Caco-2 (cell line): ENCODE data around the gene TFAP2C. TPM values are rescaled to one million over a fixed set of nuclear protein-coding genes. Genes with fewer than 3 reads are reported as not detected.

Experiments used
- BruUV-seq: library from RNA; stranded (reverse); fragments of 400-500 nt; replicated peaks from 2 replicates; lab custom pipeline; 2021; lab: Mats Ljungman, UMichigan
- CTCF ChIA-PET: fragments of 300-600 bp; sonication (Branson Sonifier 250); formaldehyde crosslinking; loops from one replicate; lab custom pipeline; 2022; ENCODE audit warnings: antibody characterized with exemption; lab: Charles Lee
- POLR2A ChIA-PET: fragments of 300-600 bp; sonication (Branson Sonifier 250); formaldehyde crosslinking; loops from one replicate; lab custom pipeline; 2022; ENCODE audit warnings: antibody characterized with exemption; lab: Charles Lee
- DNase-seq, 2 experiments: peaks; one replicate each; pipeline versions ENCODE4 v3.0.0 to v3.0.0-alpha.2; 2020 to 2022
- H3K27me3 ChIP-seq: replicated peaks from 2 replicates; pipeline ENCODE4 v1.6.0; 2011; ENCODE audit warnings: low read length; ENCODE audit not compliant: control insufficient read depth, insufficient read depth
- H3K36me3 ChIP-seq: 2 replicates; pipeline ENCODE4 v1.5.1; 2011; ENCODE audit warnings: low read length; ENCODE audit not compliant: control insufficient read depth, insufficient read depth
- H3K4me1 ChIP-seq: fragments of 250-450 bp; sonication (Bioruptor Pico); 2 replicates; pipeline ENCODE4 v1.5.1; 2020; ENCODE audit warnings: mild to moderate bottlenecking
- H3K4me3 ChIP-seq: 2 replicates; pipeline ENCODE4 v1.5.1; 2011; ENCODE audit warnings: low read depth, mild to moderate bottlenecking, control low read depth, low read length
- H3K9me3 ChIP-seq: fragments of 250-450 bp; sonication (Bioruptor Pico); 2 replicates; pipeline ENCODE4 v1.5.1; 2020; ENCODE audit warnings: mild to moderate bottlenecking, moderate library complexity
- H3K27ac Mint-ChIP-seq: one replicate; pipeline ENCODE4 v1.8.0; 2022; ENCODE audit warnings: mixed read lengths; ENCODE audit not compliant: unreplicated experiment
- H3K27me3 Mint-ChIP-seq: one replicate; pipeline ENCODE4 v1.8.0; 2022; ENCODE audit warnings: mixed read lengths; ENCODE audit not compliant: insufficient read depth, unreplicated experiment
- H3K36me3 Mint-ChIP-seq: one replicate; pipeline ENCODE4 v1.8.0; 2022; ENCODE audit warnings: mild to moderate bottlenecking, mixed read lengths; ENCODE audit not compliant: insufficient read depth, unreplicated experiment
- H3K4me1 Mint-ChIP-seq: one replicate; pipeline ENCODE4 v1.8.0; 2022; ENCODE audit warnings: low read depth, mixed read lengths; ENCODE audit not compliant: unreplicated experiment
- H3K4me3 Mint-ChIP-seq: one replicate; pipeline ENCODE4 v1.8.0; 2022; ENCODE audit warnings: mild to moderate bottlenecking, moderate library complexity, mixed read lengths; ENCODE audit not compliant: unreplicated experiment
- H3K9me3 Mint-ChIP-seq: one replicate; pipeline ENCODE4 v1.8.0; 2022; ENCODE audit warnings: mixed read lengths; ENCODE audit not compliant: unreplicated experiment
- CTCF ChIP-seq, 2 experiments: fragments of 200-600 bp in 1 of 2; IDR thresholded peaks; 1 replicate in 1 of 2; 2 replicates in 1 of 2; pipeline versions ENCODE4 v1.5.1 to v1.8.0; 2011 to 2022; ENCODE audit warnings: antibody characterized with exemption in 1 of 2, control low read depth in 1 of 2, inconsistent platforms in 1 of 2, low read depth in 1 of 2, low read length in 1 of 2, mild to moderate bottlenecking in 1 of 2, moderate library complexity in 1 of 2; ENCODE audit not compliant: insufficient read depth in 1 of 2, severe bottlenecking in 1 of 2, unreplicated experiment in 1 of 2
- intact Hi-C: fragments of 100-400 bp; cut with micrococcal nuclease; formaldehyde crosslinking; loops from one replicate; pipeline ENCODE4 v1.10.0; 2022; ENCODE audit not compliant: unreplicated experiment
- total RNA-seq: library from RNA; stranded (reverse); gene quantifications from 2 replicates; pipeline ENCODE4 v1.2.3, GENCODE V29; 2022

The TFAP2C gene
- total RNA-seq, 1 experiment from 2014 or later, result 27.9 TPM

- Histone ChIP-seq H3K4me3 (no peak overlapping the region), H3K4me1 (no peaks in the 10 kb centered on the region), H3K27me3 (no peaks in the 10 kb centered on the region), H3K9me3 (no peaks in the 10 kb centered on the region), H3K36me3 (no peaks in the 10 kb centered on the region)
- no TSS peak for BruUV-seq
- H3K27ac Mint-ChIP-seq, result no peak overlapping the region
- H3K9me3 Mint-ChIP-seq, result no peaks in the 10 kb centered on the region
- intact Hi-C loops, result no loop called here
- TF ChIP-seq CTCF (IDR thresholded peaks at IDR 0.05; ENCODE audit: insufficient read depth in 1 of 2, low read depth in 1 of 2, low read length in 1 of 2, severe bottlenecking in 1 of 2, unreplicated experiment in 1 of 2), result no peak
- ChIA-PET CTCF (no interaction called here), POLR2A (no interaction called here)
- H3K4me1 Mint-ChIP-seq, result no peaks in the 10 kb centered on the region
- H3K27me3 Mint-ChIP-seq, result no peaks in the 10 kb centered on the region
- peaks cover 39% of the 10 kb centered on the region for H3K36me3 Mint-ChIP-seq
- no peak for DNase-seq
- no peak overlapping the region for H3K4me3 Mint-ChIP-seq
These were observed 17.5 kb downstream of the TFAP2C start for GRCh38 chr20:56646599-56646998.

GRCh38 chr20:56653211-56653610 is 24.1 kb downstream of the TFAP2C start:
- TF ChIP-seq CTCF (IDR thresholded peaks at IDR 0.05; ENCODE audit: insufficient read depth in 1 of 2, low read depth in 1 of 2, low read length in 1 of 2, severe bottlenecking in 1 of 2, unreplicated experiment in 1 of 2), result no peak
- intact Hi-C loops, result no loop called here
- no peaks in the 10 kb centered on the region for H3K36me3 ChIP-seq
- ChIA-PET POLR2A (no interaction called here), CTCF (no interaction called here)
- peaks cover 4% of the 10 kb centered on the region for H3K27me3 Mint-ChIP-seq
- H3K9me3 ChIP-seq, result no peaks in the 10 kb centered on the region
- no peaks in the 10 kb centered on the region for H3K4me1 ChIP-seq
- H3K4me3 ChIP-seq, result no peak overlapping the region
- no peaks in the 10 kb centered on the region for H3K36me3 Mint-ChIP-seq
- H3K27ac Mint-ChIP-seq, result no peak overlapping the region
- no peaks in the 10 kb centered on the region for H3K27me3 ChIP-seq
- no TSS peak for BruUV-seq
- no peak overlapping the region for H3K4me3 Mint-ChIP-seq
- H3K4me1 Mint-ChIP-seq, result no peaks in the 10 kb centered on the region
- H3K9me3 Mint-ChIP-seq, result no peaks in the 10 kb centered on the region
- DNase-seq, result no peak

GRCh38 chr20:56656632-56657031 is 27.5 kb downstream of the TFAP2C start:
- ChIA-PET POLR2A (no interaction called here), CTCF (no interaction called here)
- no peak overlapping the region for H3K4me3 ChIP-seq
- DNase-seq, result no peak
- Mint-ChIP-seq H3K36me3 (no peaks in the 10 kb centered on the region), H3K4me3 (no peak overlapping the region), H3K4me1 (no peaks in the 10 kb centered on the region), H3K27ac (no peak overlapping the region), H3K9me3 (no peaks in the 10 kb centered on the region), H3K27me3 (peaks cover 4% of the 10 kb centered on the region)
- no TSS peak for BruUV-seq
- no peak for TF ChIP-seq CTCF (IDR thresholded peaks at IDR 0.05; ENCODE audit: insufficient read depth in 1 of 2, low read depth in 1 of 2, low read length in 1 of 2, severe bottlenecking in 1 of 2, unreplicated experiment in 1 of 2)
- intact Hi-C loops, result no loop called here
- H3K4me1 ChIP-seq, result no peaks in the 10 kb centered on the region
- H3K36me3 ChIP-seq, result no peaks in the 10 kb centered on the region
- H3K9me3 ChIP-seq, result no peaks in the 10 kb centered on the region
- H3K27me3 ChIP-seq, result no peaks in the 10 kb centered on the region
